H1 (cell line): ENCODE measurements around the gene LMTK3. TPM values are rescaled to one million over a fixed set of nuclear protein-coding genes. Genes with fewer than 3 reads are reported as not detected.

Experiments
- CTCF ChIA-PET: fragments of 300-600 bp; sonication (Branson Sonifier 250); formaldehyde crosslinking; loops from one replicate; lab custom pipeline; 2021; ENCODE audit not compliant: partially characterized antibody; lab: Charles Lee
- POLR2A ChIA-PET: fragments of 300-600 bp; sonication (Branson Sonifier 250); formaldehyde crosslinking; loops from one replicate; lab custom pipeline; 2021; ENCODE audit warnings: inconsistent platforms; ENCODE audit not compliant: partially characterized antibody; lab: Charles Lee
- DNase-seq, 2 experiments: peaks; one replicate each; pipeline versions ENCODE4 v3.0.0 to v3.0.0-alpha.2; 2010 to 2022; ENCODE audit warnings: low spot score in 2 of 2, low read depth in 1 of 2, mixed read lengths in 1 of 2
- FAIRE-seq: peaks from 2 replicates; lab custom pipeline; 2011; peaks lifted over from hg19 to GRCh38; lab: Jason Lieb, UNC
- H2AFZ ChIP-seq: 2 replicates; pipeline ENCODE4 v1.8.1; 2012; ENCODE audit warnings: low read length, inconsistent platforms
- H2AK5ac ChIP-seq: 2 replicates; pipeline ENCODE4 v1.6.1; 2013; ENCODE audit warnings: low read depth, low read length
- H2BK120ac ChIP-seq: replicated peaks from 2 replicates; pipeline ENCODE3; 2013; ENCODE audit warnings: low read depth, low read length, inconsistent platforms
- H2BK12ac ChIP-seq: 2 replicates; pipeline ENCODE4 v1.6.1; 2013; ENCODE audit warnings: low read depth, low read length
- H2BK15ac ChIP-seq: 2 replicates; pipeline ENCODE4 v1.6.1; 2013; ENCODE audit warnings: low read length
- H2BK20ac ChIP-seq: 2 replicates; pipeline ENCODE4 v1.6.1; 2013; ENCODE audit warnings: low read length
- H2BK5ac ChIP-seq: 2 replicates; pipeline ENCODE4 v1.6.1; 2013; ENCODE audit warnings: low read depth, low read length
- H3K14ac ChIP-seq: 2 replicates; pipeline ENCODE4 v1.6.1; 2013; ENCODE audit warnings: inconsistent platforms; ENCODE audit not compliant: insufficient read length
- H3K18ac ChIP-seq: 2 replicates; pipeline ENCODE4 v1.6.1; 2013; ENCODE audit warnings: low read length; ENCODE audit errors: extremely low read depth
- H3K23ac ChIP-seq: 2 replicates; pipeline ENCODE4 v1.6.1; 2013; ENCODE audit warnings: inconsistent platforms; ENCODE audit not compliant: insufficient read length
- H3K23me2 ChIP-seq: 2 replicates; pipeline ENCODE4 v1.6.1; 2013; ENCODE audit warnings: low read depth, low read length
- H3K27ac ChIP-seq: 2 replicates; pipeline ENCODE4 v1.6.1; 2011; ENCODE audit warnings: low read depth, low read length, inconsistent platforms
- H3K27me3 ChIP-seq, 4 experiments: replicated peaks in 1 of 4; 1 replicate in 1 of 4; 2 replicates in 3 of 4; pipeline versions ENCODE4 v1.6.1 to v1.8.1; 2011 to 2013; ENCODE audit warnings: low read length in 3 of 4, mild to moderate bottlenecking in 3 of 4, inconsistent platforms in 2 of 4, mixed read lengths in 2 of 4, moderate library complexity in 1 of 4; ENCODE audit not compliant: control insufficient read depth in 3 of 4, insufficient read depth in 3 of 4; ENCODE audit errors: extremely low read depth in 1 of 4
- H3K36me3 ChIP-seq, 4 experiments: 2 replicates each; pipeline versions ENCODE4 v1.6.1 to v1.8.1; 2011 to 2013; ENCODE audit warnings: mild to moderate bottlenecking in 4 of 4, low read length in 3 of 4, moderate library complexity in 2 of 4, control low read depth in 1 of 4, inconsistent platforms in 1 of 4; ENCODE audit not compliant: insufficient read depth in 4 of 4, control insufficient read depth in 2 of 4
- H3K4ac ChIP-seq: replicated peaks from 2 replicates; pipeline ENCODE3; 2013; ENCODE audit warnings: low read length, low read depth, mixed read lengths, inconsistent platforms; ENCODE audit not compliant: insufficient read length
- H3K4me1 ChIP-seq, 4 experiments: replicated peaks in 1 of 4; 1 replicate in 1 of 4; 2 replicates in 3 of 4; pipeline versions ENCODE4 v1.6.1 to v1.8.1; 2011 to 2013; ENCODE audit warnings: low read length in 3 of 4, inconsistent platforms in 2 of 4, mixed read lengths in 1 of 4; ENCODE audit not compliant: insufficient read depth in 4 of 4, control insufficient read depth in 3 of 4
- H3K4me2 ChIP-seq, 2 experiments: 2 replicates each; pipeline versions ENCODE4 v1.6.1 to v1.8.1; 2011 to 2013; ENCODE audit warnings: low read depth in 2 of 2, low read length in 2 of 2, control low read depth in 1 of 2, inconsistent platforms in 1 of 2, mild to moderate bottlenecking in 1 of 2; ENCODE audit not compliant: insufficient read depth in 1 of 2
- H3K4me3 ChIP-seq, 4 experiments: fragments of 200-600, 300-600 bp in 1 of 4; sonication (generic), shearing (Covaris generic), sonication (Bioruptor Twin) in 1 of 4; 2 replicates each; pipeline versions ENCODE4 v1.5.1 to v1.8.1; 2011 to 2016; ENCODE audit warnings: low read length in 4 of 4, low read depth in 3 of 4, control low read depth in 2 of 4, inconsistent platforms in 2 of 4, mild to moderate bottlenecking in 2 of 4, mixed read lengths in 1 of 4, moderate library complexity in 1 of 4; ENCODE audit not compliant: insufficient read depth in 2 of 4; ENCODE audit errors: extremely low read depth in 1 of 4
- H3K56ac ChIP-seq: replicated peaks from 2 replicates; pipeline ENCODE3; 2013; ENCODE audit warnings: low read depth, mild to moderate bottlenecking, mixed read lengths, low read length, inconsistent platforms; ENCODE audit not compliant: insufficient read length
- H3K79me1 ChIP-seq: 2 replicates; pipeline ENCODE4 v1.6.1; 2013; ENCODE audit warnings: low read depth, low read length, control low read depth
- H3K79me2 ChIP-seq, 2 experiments: 2 replicates each; pipeline versions ENCODE4 v1.6.1 to v1.8.1; 2012 to 2013; ENCODE audit warnings: low read length in 2 of 2, mild to moderate bottlenecking in 2 of 2, inconsistent platforms in 1 of 2; ENCODE audit not compliant: insufficient read depth in 2 of 2, control insufficient read depth in 1 of 2
- H3K9ac ChIP-seq, 4 experiments: replicated peaks in 1 of 4; 1 replicate in 1 of 4; 2 replicates in 3 of 4; pipeline versions ENCODE4 v1.6.1 to v1.8.1; 2011 to 2013; ENCODE audit warnings: low read depth in 3 of 4, low read length in 3 of 4, control low read depth in 2 of 4, mild to moderate bottlenecking in 2 of 4, moderate library complexity in 2 of 4, inconsistent platforms in 1 of 4; ENCODE audit errors: extremely low read depth in 1 of 4
- H3K9me3 ChIP-seq, 2 experiments: 2 replicates each; pipeline versions ENCODE4 v1.6.1 to v1.8.1; 2012 to 2013; ENCODE audit warnings: mild to moderate bottlenecking in 2 of 2, moderate library complexity in 2 of 2, control low read depth in 1 of 2, inconsistent platforms in 1 of 2, low read depth in 1 of 2, low read length in 1 of 2, mixed read lengths in 1 of 2; ENCODE audit not compliant: insufficient read depth in 2 of 2
- H4K20me1 ChIP-seq, 2 experiments: replicated peaks in 1 of 2; 2 replicates each; pipeline versions ENCODE3 to v1.8.1; 2011 to 2013; ENCODE audit warnings: inconsistent platforms in 2 of 2, low read length in 2 of 2, mild to moderate bottlenecking in 1 of 2; ENCODE audit not compliant: insufficient read depth in 2 of 2, control insufficient read depth in 1 of 2
- H4K5ac ChIP-seq: 2 replicates; pipeline ENCODE4 v1.6.1; 2013; ENCODE audit warnings: low read length, low read depth, mixed read lengths, inconsistent platforms; ENCODE audit not compliant: insufficient read length
- H4K8ac ChIP-seq: 2 replicates; pipeline ENCODE4 v1.8.0; 2013; ENCODE audit warnings: mild to moderate bottlenecking, moderate library complexity, low read length, inconsistent platforms; ENCODE audit not compliant: insufficient read depth; ENCODE audit errors: extremely low read depth
- H4K91ac ChIP-seq: replicated peaks from 2 replicates; pipeline ENCODE3; 2013; ENCODE audit warnings: low read length, mixed read lengths, inconsistent platforms; ENCODE audit not compliant: insufficient read length
- CTBP2 ChIP-seq: IDR thresholded peaks from 2 replicates; pipeline ENCODE4 v1.7.0; 2011; ENCODE audit warnings: borderline replicate concordance, mild to moderate bottlenecking, moderate library complexity, mixed read lengths, low read length; ENCODE audit not compliant: insufficient read depth, insufficient read length
- POLR2A ChIP-seq, 2 experiments: IDR thresholded peaks; 1 replicate in 1 of 2; 2 replicates in 1 of 2; pipeline ENCODE4 v1.6.1; 2011; ENCODE audit warnings: low read depth in 2 of 2, low read length in 2 of 2, mild to moderate bottlenecking in 2 of 2; ENCODE audit errors: control extremely low read depth in 1 of 2
- POLR2AphosphoS5 ChIP-seq: IDR thresholded peaks from 2 replicates; pipeline ENCODE4 v1.6.1; 2011; ENCODE audit warnings: low read depth, low read length
- WGBS, 2 experiments: shearing (Covaris generic) in 1 of 2; methylation state at CpG; one replicate each; pipeline versions ENCODE4 v1.1.6 to v1.1.7; 2013 to 2015; ENCODE audit warnings: low lambda C conversion rate in 2 of 2, mixed read lengths in 2 of 2, inconsistent platforms in 1 of 2, low coverage in 1 of 2, missing lambda C conversion rate in 1 of 2; ENCODE audit not compliant: insufficient replicate concordance in 2 of 2, insufficient coverage in 1 of 2, insufficient read length in 1 of 2; ENCODE audit errors: extremely low coverage in 1 of 2, missing lambda C conversion rate in 1 of 2; 5-methylcytosine and 5-hydroxymethylcytosine counted together
- polyA plus RNA-seq, 7 experiments: library from polyadenylated mRNA; depleted of rRNA in 3 of 7; stranded (reverse) in 5 of 7; unstranded in 2 of 7; fragments of >200 nt in 5 of 7; fragments of 200-250 nt in 2 of 7; gene quantifications; 1 replicate in 5 of 7; 2 replicates in 1 of 7; 4 replicates in 1 of 7; pipeline versions ENCODE4 v1.2.1 to v1.2.3, GENCODE V29; 2011 to 2013; ENCODE audit warnings: missing spikeins in 2 of 7, mixed read lengths in 2 of 7
- total RNA-seq: library from RNA; stranded (reverse); fragmentation: NEBNext Ultra II Directional; extraction: Animal tissue kit (Norgen Biotek cat#: 25700); gene quantifications from 2 replicates; pipeline ENCODE4 v1.2.1, GENCODE V29; 2021

Gene LMTK3
- total and polyA plus RNA-seq, 2 of the 8 experiments (the other 6 are each of a cell fraction or from before 2014, with no cell fraction given) = 2.7 to 12.4 TPM

DNA sequence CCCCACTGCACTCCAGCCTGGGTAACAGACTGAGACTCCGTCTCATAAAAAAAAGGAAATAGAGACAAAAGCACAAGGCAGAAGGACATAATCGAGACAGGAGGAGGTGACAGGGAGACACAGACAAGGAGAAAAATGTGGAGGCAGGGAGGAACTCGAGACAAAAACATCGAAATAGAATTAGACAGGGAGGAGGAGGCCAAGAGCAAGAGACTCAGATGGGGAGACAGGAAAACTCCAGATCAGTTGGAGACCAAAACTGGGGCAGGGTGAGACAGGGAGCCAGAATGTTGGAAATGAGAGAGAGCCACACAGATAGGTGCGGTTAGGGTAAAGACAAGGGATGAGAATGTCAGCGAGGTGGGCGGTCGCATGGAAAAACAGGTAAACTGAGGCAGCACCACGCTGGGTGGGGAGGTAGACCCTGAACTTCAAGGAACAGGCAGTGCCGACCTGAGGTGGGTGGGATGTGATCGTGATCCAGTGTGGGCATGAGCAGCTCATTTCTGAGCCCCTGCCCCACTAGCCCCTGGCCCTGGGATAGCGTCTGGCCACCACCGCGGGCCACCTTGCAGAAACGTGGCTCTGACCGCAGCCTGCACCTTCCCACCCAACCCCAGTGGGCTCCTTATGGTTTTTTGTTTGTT, 27.3 kb downstream of the LMTK3 start:
- POLR2A ChIA-PET = interaction anchor here (0.6 to 2.2 kb wide), 9 partner anchors 10 to 107 kb away, joined by 3 to 13 read pairs (median 3); no protein-coding TSS in a partner anchor
- H2BK20ac ChIP-seq = no peak overlapping the region
- no peak overlapping the region for H3K4me3 ChIP-seq
- 94% methylated on average over 16 of the region's 16 CpGs; no CpG with 5 or more reads in 1 of the 2 experiments for WGBS, 2 experiments
- no peak overlapping the region for H2BK15ac ChIP-seq
- H3K14ac ChIP-seq = no peak overlapping the region
- H3K4ac ChIP-seq = no peak overlapping the region
- no peak overlapping the region for H3K4me2 ChIP-seq
- H4K5ac ChIP-seq = no peak overlapping the region
- peaks cover 0 to 1% (median 0%) of the 10 kb centered on the region in 4 experiments; a peak in 1 of 7 replicates for H3K4me1 ChIP-seq
- H3K9me3 ChIP-seq = no peaks in the 10 kb centered on the region
- H2BK120ac ChIP-seq = no peak overlapping the region
- H2AFZ ChIP-seq = no peak overlapping the region
- no peak overlapping the region for H3K27ac ChIP-seq
- no peak overlapping the region for H3K9ac ChIP-seq
- H3K27me3 ChIP-seq = peaks cover 0 to 5% (median 3%) of the 10 kb centered on the region in 4 experiments; a peak in 3 of 7 replicates
- H3K23ac ChIP-seq = no peak overlapping the region
- H3K56ac ChIP-seq = no peak overlapping the region
- H3K18ac ChIP-seq = no peak overlapping the region
- H3K36me3 ChIP-seq = peaks cover 0 to 13% (median 2%) of the 10 kb centered on the region in 4 experiments; a peak in 5 of 8 replicates
- no peaks in the 10 kb centered on the region; the same call in 1 of the 2 replicates for H3K79me1 ChIP-seq
- no peak for FAIRE-seq
- no peak overlapping the region for H4K8ac ChIP-seq
- no peak overlapping the region for H2BK5ac ChIP-seq
- H4K20me1 ChIP-seq = peaks cover 3 to 7% of the 10 kb centered on the region in 2 experiments
- H2BK12ac ChIP-seq = no peak overlapping the region
- no peaks in the 10 kb centered on the region for H3K79me2 ChIP-seq
- no peak for DNase-seq
- H4K91ac ChIP-seq = no peak overlapping the region
- H3K23me2 ChIP-seq = peaks cover 3% of the 10 kb centered on the region; the same call in 1 of the 2 replicates
- CTCF ChIA-PET = no interaction called here
- TF ChIP-seq CTBP2 (no peak), POLR2AphosphoS5 (peak; percentile 88), POLR2A (IDR thresholded peaks at IDR 0.05; ENCODE audit: control extremely low read depth in 1 of 2, low read depth in 2 of 2, low read length in 2 of 2) (peak in 1 of 2 experiments; percentile 64; a peak in 2 of 3 replicates)
- H2AK5ac ChIP-seq = no peak overlapping the region
